GM21529 (cell line): ENCODE measurements around the gene SAP30BP.
A peak's percentile ranks its signal among the peaks of the same experiment; 100 is the strongest.

ENCODE experiments used
- ATAC-seq: cut with Tn5 transposase; IDR thresholded peaks from one replicate; pipeline ENCODE4 v1.9.1; 2021; ENCODE audit not compliant: unreplicated experiment

Gene SAP30BP

GRCh38 chr17:75707079-75707571 lies 40.0 kb downstream of the SAP30BP start:
- no peak for ATAC-seq

GRCh38 chr17:75712446-75712845 lies 45.3 kb downstream of the SAP30BP start:
- no peak for ATAC-seq

- no peak for ATAC-seq
These were observed 52.6 kb downstream of the SAP30BP start for GRCh38 chr17:75719732-75720131.

GRCh38 chr17:75720656-75721462 lies 53.7 kb downstream of the SAP30BP start, which contains the start of gene ITGB4:
ITGB4 (plus strand) TSS chr17:75721459; CDS start chr17:75724704, 3,245 bp downstream.
- peak; percentile 58 for ATAC-seq

GRCh38 chr17:75721463-75722011 lies 54.4 kb downstream of the SAP30BP start:
- no peak for ATAC-seq

- no peak for ATAC-seq
These were observed 54.9 kb downstream of the SAP30BP start for GRCh38 chr17:75722076-75722475.

GRCh38 chr17:75722542-75723095 lies 55.5 kb downstream of the SAP30BP start:
- no peak for ATAC-seq

GRCh38 chr17:75723171-75723930 lies 56.2 kb downstream of the SAP30BP start:
- no peak for ATAC-seq

- ATAC-seq: no peak
These were observed 57.2 kb downstream of the SAP30BP start for GRCh38 chr17:75724016-75725003.

GRCh38 chr17:75725504-75725903 lies 58.4 kb downstream of the SAP30BP start:
- no peak for ATAC-seq

- ATAC-seq: no peak
These were observed 60.3 kb downstream of the SAP30BP start for GRCh38 chr17:75727391-75727790.

GRCh38 chr17:75729351-75729750 lies 62.2 kb downstream of the SAP30BP start:
- no peak for ATAC-seq

- ATAC-seq: no peak
These were observed 62.9 kb downstream of the SAP30BP start for GRCh38 chr17:75730065-75730464.

- ATAC-seq: no peak
These were observed 64.1 kb downstream of the SAP30BP start for GRCh38 chr17:75731086-75731715.

GRCh38 chr17:75731716-75732498 lies 64.8 kb downstream of the SAP30BP start:
- ATAC-seq: no peak

- no peak for ATAC-seq
These were observed 66.3 kb downstream of the SAP30BP start for GRCh38 chr17:75733471-75733870.

- ATAC-seq: no peak
These were observed 67.6 kb downstream of the SAP30BP start for GRCh38 chr17:75734674-75735294.

- ATAC-seq: no peak
These were observed 69.2 kb downstream of the SAP30BP start for GRCh38 chr17:75736173-75736835.
